GM12864 (cell line): ENCODE results near the gene SCFD2.

Experiments
- DNase-seq: peaks from one replicate; pipeline ENCODE4 v3.0.0-alpha.2; 2011; ENCODE audit warnings: low read depth
- H3K4me3 ChIP-seq: 2 replicates; pipeline ENCODE4 v1.5.1; 2011; ENCODE audit warnings: mild to moderate bottlenecking, low read depth, low read length, control low read depth
- TF ChIP-seq, protein P1 (sequence below): IDR thresholded peaks from 2 replicates; pipeline ENCODE4 v1.5.1; 2011; ENCODE audit warnings: low read depth, mild to moderate bottlenecking, moderate library complexity, low read length, control low read depth, inconsistent platforms; ENCODE audit errors: missing control alignments

SCFD2 gene

DNA sequence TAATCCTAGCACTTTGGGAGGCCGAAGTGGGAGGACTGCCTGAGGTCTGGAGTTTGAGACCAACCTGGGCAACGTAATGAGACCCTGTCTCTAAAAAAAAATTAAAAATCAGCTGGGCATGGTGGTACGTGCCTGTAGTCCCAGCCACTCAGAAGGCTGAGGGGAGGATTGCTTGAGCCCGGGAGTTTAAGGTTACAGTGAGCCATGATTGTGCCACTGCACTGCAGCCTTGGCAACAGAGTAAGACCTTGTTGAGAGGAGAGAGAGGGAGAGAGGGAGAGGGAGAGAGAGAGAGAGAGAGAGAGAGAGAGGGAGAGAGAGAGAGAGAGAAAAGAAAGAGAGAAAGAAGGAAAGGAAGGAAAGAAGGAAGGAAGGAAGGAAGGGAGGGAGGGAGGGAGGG is 358.8 kb downstream of the SCFD2 start:
- TF ChIP-seq, protein P1, sequence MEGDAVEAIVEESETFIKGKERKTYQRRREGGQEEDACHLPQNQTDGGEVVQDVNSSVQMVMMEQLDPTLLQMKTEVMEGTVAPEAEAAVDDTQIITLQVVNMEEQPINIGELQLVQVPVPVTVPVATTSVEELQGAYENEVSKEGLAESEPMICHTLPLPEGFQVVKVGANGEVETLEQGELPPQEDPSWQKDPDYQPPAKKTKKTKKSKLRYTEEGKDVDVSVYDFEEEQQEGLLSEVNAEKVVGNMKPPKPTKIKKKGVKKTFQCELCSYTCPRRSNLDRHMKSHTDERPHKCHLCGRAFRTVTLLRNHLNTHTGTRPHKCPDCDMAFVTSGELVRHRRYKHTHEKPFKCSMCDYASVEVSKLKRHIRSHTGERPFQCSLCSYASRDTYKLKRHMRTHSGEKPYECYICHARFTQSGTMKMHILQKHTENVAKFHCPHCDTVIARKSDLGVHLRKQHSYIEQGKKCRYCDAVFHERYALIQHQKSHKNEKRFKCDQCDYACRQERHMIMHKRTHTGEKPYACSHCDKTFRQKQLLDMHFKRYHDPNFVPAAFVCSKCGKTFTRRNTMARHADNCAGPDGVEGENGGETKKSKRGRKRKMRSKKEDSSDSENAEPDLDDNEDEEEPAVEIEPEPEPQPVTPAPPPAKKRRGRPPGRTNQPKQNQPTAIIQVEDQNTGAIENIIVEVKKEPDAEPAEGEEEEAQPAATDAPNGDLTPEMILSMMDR = no peak
- H3K4me3 ChIP-seq = no peak overlapping the region
- no peak for DNase-seq

DNA sequence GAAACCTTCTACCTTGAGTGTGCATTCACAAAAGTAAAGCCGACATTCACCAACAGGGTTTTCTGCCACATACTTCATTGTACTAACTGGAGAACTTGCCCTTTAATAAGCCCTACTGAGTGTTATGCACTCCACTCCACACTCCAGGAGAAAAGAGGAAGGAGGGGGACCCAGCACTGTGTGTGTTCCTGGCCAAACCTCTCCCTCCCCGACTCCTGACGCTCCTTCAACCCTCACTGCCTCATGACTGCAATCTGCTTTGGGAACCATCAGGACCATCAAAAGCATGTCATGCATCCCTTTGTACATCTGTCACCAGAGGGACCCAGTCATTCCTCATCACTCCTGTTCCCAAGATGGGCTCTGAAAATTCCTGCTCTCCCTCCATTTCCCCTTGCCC is 360.1 kb downstream of the SCFD2 start:
- TF ChIP-seq, protein P1 = no peak
- no peak for DNase-seq
- no peak overlapping the region for H3K4me3 ChIP-seq

DNA sequence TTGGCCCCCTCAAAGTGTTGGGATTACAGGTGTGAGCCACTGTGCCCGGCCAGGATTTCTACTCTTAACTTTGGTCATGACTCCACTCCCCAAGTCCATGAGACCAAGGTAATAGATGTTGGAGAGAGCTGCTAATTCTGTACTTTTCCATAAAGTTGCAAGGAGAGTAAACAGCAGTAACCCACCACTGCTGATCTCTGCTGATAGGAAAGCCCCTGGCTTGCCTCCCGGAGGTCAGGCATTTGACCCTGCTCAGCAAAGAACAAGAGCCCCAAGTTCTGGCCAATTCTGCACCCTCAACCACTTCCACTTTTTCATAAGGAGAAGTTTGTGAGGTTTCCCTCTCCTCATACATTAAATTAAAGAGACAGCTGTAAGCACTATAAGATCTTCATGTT is 360.7 kb downstream of the SCFD2 start:
- H3K4me3 ChIP-seq = no peak overlapping the region
- no peak for DNase-seq
- TF ChIP-seq, protein P1 = no peak

DNA sequence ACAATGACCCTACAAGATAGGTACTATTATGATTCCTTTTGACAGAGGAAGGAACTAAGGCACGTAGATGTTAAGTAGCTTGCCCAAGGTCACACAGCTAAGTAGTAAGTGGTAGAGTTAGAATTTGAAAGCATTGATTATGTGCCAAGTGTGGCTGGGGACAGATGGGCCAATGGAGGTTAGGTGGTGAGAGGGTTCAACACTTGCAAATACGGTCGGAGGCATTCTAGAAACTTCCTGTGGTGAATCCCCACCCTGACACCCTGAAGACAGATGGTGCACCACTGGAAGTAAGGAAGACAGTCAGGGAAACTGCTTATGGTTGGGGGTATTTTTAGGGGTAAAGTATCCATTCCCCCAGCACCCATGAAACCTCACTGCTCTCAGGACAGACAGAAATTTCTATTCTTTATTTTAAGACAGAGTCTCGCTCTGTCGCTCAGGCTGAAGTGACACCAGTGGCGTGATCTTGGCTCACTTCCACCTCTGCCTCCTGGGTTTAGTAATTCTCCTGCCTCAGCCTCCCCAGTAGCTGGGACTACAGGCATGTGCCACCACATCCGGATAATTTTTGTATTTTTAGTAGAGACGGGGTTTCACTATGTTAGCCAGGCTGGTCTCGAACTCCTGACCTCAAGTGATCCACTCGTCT is 361.2 kb downstream of the SCFD2 start:
- DNase-seq = no peak
- H3K4me3 ChIP-seq = no peak overlapping the region
- TF ChIP-seq, protein P1 = no peak

DNA sequence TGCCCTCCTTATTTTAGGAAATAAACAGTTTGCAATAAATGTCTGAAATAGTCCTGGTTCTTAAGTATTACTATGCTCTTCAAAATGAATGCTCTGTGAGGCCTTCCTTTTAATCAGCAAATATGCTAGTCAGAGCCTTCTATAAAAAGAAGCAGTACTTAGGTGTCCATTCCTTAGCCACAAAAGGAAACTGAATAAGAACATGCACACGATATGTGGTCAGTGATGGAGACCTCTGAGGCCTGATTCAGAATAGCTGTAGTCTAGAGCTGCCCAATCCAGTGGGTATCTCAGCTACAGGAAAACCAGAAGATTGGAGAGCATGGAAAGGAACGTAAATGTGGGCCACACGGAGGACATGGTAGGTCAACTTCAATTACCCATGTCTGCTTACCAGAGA is 361.9 kb downstream of the SCFD2 start:
- H3K4me3 ChIP-seq = no peak overlapping the region
- TF ChIP-seq, protein P1 = no peak
- no peak for DNase-seq

DNA sequence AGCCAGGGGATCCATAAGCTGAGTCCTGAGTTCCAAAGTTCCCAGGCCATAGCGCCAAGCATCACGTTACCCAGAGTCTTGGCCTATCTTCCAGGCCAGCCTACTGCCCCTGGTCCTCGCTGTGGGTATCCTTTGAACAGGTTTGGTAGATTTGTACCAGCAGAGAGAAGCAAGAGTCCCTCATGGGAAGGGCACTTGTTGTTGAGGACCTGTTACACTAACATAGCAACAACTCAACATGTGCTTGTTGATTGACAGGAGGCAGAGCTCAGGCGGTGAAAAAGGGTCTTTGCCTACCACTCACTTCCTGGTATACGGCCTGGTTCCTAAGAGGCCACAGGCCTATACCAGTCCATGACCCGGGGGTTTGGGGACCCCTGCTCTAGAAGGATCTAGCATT is 365.3 kb downstream of the SCFD2 start:
- TF ChIP-seq, protein P1 = no peak
- no peak overlapping the region for H3K4me3 ChIP-seq
- DNase-seq = no peak

DNA sequence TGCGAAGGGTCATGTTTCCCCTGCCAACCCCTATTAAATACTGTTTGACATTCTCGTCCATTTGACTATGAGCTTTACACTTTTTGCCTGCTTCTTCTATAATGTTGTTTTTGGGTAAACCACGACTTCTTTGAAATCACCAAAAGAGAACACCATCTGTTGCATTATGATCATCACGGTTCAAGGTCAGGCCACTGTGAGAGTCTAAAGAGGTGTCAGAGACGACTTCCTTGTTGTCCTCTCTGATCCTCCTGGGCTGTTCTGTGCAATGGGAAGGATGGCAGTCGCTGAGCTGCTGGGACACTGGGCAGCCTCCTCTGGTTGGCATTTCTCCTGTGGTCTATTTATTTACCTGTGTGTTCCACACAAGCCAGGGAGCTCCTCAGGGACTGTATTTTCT is 366.2 kb downstream of the SCFD2 start:
- TF ChIP-seq, protein P1 = no peak
- DNase-seq = no peak
- H3K4me3 ChIP-seq = no peak overlapping the region
